KOPT-K1 (cell line): ENCODE results near the gene POLA2.
"Not testable (repeated sequence)": the region's sequence is repeated elsewhere in the genome, so short reads cannot be mapped to it uniquely, and the experiment has no call there.

Experiments
- H3K27ac ChIP-seq: fragments of 200-600 bp; sonication (generic); 2 replicates; pipeline ENCODE4 v1.5.1; 2016; ENCODE audit warnings: antibody characterized with exemption, mild to moderate bottlenecking, low read depth, low read length; ENCODE audit not compliant: poor library complexity, severe bottlenecking
- H3K36me3 ChIP-seq: fragments of 200-600 bp; sonication (generic); 2 replicates; pipeline ENCODE4 v1.5.1; 2017; ENCODE audit warnings: antibody characterized with exemption, mild to moderate bottlenecking, low read length, moderate library complexity; ENCODE audit not compliant: insufficient read depth
- H3K9me3 ChIP-seq: fragments of 200-600 bp; sonication (generic); 2 replicates; pipeline ENCODE4 v1.5.1; 2017; ENCODE audit warnings: antibody characterized with exemption, low read length, mild to moderate bottlenecking; ENCODE audit not compliant: insufficient read depth, poor library complexity, severe bottlenecking

POLA2 gene

DNA sequence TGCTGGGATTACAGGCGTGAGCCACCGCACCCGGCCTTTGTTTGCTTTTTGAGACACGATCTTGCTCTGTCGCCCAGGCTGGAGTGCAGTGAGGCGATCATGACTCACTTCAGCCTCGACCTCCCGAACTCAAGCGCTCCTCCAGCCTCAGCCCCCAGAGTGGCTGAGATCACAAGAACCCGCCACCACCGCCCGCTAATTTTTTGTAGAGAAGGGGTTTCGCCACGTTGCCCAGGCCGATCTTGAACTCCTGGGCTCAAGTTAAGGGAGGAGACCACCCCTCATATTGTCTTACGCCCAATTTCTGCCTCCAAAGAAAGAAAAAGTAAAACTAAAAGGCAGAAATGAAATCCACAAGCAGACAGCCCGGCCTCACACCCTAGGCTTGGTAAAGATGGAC, 1.5 kb upstream of the POLA2 start:
- Histone ChIP-seq H3K36me3 (peaks cover 12% of the 10 kb centered on the region), H3K9me3 (no peaks in the 10 kb centered on the region), H3K27ac (no peak overlapping the region)

DNA sequence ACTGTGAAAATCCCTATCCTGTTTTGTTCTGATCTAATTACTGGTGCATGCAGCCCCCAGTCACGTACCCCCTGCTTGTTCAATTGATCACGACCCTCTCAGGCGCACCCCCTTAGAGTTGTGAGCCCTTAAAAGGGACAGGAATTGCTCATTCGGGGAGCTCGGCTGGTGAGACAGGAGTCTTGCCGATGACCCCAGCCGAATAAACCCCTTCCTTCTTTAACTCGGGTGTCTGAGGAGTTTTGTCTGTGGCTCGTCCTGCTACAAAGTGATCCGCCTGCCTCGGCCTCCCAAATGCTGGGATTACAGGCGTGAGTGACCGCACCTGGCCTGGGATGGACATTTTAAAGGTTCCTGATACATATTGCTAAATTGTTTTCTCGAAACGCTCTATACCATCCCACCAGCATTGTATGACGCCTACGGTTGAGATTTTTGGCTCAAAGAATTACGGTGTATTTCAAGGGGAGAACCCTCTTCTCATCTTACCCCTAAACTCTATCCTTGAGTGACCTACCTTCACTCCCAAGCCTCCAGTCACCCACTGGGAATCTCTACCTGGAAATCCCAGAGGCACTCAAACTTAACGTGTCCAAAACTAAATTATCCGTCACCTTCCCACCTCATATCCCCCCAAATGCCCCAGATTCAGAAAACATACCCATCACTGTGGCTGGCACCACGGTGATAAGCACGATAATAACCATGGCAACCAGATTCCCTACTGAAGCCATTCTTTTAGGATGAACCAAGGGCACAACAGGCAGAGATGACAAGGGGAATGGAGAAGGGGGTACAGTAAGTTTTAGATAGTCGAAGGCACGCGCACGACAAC, 789 bp upstream of the POLA2 start:
- H3K27ac ChIP-seq: peak overlapping the region; percentile 89
- H3K9me3 ChIP-seq: no peaks in the 10 kb centered on the region
- H3K36me3 ChIP-seq: peaks cover 19% of the 10 kb centered on the region

DNA sequence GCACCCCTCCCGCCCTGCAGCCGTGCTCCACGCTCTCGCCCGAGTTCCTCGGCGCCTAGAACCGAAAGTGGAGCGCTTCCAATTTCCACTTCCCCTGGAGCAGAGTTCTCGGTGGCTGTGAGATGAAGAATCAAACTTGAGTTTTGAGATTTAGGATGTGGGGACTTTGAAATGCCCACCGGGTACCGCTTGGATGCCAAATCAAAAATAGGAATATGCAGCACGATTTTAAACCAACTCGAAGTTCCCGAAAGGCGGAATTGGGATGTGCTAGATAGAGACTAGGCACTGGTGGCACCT, 569 bp downstream of the POLA2 start:
- Histone ChIP-seq H3K36me3 (peaks cover 33% of the 10 kb centered on the region), H3K27ac (peak overlapping the region; percentile 89), H3K9me3 (no peaks in the 10 kb centered on the region)

DNA sequence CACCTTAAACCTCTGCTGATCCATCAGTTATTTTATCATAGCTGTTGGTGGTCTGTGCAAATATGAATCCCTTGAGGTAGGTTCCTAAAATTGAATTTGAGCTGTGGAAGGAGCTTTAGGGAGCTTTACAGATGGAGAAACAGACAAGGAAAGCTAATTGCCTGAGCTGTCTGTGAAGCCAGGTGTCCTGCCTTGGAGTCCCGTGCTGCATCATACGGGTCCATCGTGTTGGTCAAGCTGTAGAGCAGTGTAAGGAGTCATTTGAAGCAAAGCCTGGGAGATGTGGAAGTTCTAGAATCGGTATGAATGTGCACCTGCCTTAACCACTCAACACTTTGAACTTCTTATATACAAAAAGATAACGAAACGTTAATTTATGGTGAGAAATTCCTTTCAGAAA, 1.0 kb downstream of the POLA2 start:
- peak overlapping the region; percentile 89 for H3K27ac ChIP-seq
- H3K9me3 ChIP-seq: no peaks in the 10 kb centered on the region
- H3K36me3 ChIP-seq: peaks cover 37% of the 10 kb centered on the region

DNA sequence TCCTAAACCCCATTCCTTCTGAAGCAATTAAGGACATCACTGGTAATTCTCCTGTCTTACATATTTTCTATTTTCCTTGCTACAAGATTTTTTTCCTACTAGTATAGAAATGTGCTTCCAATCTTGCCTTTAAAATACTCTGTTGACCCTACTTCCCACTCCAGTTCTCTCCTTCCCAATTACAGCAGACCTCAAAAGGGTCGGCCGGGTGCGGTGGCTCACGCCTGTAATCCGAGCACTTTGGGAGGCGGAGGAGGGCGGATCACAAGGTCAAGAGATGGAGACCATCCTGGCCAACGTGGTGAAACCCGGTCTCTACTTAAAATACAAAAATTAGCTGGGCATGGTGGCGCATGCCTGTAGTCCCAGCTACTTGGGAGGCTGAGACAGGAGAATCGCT, 3.0 kb downstream of the POLA2 start:
- peaks cover 57% of the 10 kb centered on the region for H3K36me3 ChIP-seq
- H3K9me3 ChIP-seq, H3K27ac ChIP-seq: not testable (repeated sequence)

DNA sequence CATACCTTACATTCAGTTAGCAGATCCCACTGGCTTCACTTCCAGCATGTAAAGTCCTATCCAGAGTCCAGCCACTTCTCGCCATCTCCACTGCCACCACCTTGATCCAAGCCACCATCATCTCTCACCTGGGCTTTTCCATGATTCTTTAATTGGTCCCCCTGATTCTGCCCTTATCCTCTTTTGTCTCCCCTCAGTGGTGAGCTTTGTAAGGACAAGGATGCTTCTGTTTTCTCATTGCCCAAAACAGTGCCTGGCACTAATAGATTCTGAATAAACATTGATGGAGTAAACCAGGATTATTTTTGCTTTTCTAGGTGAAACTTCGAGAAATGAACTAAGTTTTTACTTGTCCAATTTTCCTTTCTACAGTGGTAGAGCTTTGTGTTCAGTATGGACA, 4.4 kb downstream of the POLA2 start:
- H3K9me3 ChIP-seq: no peaks in the 10 kb centered on the region
- no peak overlapping the region for H3K27ac ChIP-seq
- peaks cover 71% of the 10 kb centered on the region for H3K36me3 ChIP-seq

DNA sequence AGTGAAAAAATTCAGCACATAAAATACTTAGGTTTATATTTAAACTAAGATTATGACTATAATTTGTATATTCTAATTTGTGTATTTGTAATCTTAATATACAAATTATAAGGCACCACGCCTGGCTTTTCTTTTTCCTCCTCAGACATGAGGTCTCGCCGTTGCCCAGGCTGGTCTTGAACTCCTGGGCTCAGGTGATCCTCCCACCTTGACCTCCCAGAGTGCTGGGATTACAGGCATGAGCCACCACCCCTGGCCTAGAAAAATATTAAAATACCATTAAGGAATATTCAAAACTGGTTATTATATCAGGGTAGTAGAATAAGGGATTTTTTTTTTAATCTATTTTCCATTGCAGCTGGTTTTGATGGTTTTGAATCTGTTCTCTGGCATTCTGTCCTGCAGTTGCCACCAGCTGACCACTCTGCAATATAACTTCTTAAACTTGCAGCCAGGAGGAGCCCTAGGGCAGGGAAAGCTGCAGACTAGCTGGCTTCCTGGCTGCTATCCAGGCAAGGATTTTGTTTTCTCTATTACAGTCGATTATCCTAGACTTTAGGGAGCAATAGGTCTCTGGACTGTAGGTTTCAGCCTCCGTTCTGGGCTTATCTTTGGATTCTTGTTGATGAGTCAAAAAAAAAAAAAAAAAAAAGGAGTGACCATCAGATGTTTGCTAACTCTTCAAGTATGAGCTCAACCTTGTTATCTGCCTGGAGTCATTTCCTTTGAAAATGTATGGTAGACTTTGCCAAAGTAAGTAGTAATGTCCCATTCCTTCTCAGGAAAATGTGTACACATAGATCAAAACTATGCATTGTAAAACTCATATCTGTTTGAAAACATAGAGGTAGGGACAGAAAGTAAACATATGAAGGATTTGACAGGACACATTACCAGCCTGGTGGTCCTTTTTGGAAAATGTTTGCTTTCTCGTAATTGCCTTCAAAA, 13.2 kb downstream of the POLA2 start:
- H3K9me3 ChIP-seq: no peaks in the 10 kb centered on the region
- H3K27ac ChIP-seq: no peak overlapping the region
- peaks cover 94% of the 10 kb centered on the region for H3K36me3 ChIP-seq

DNA sequence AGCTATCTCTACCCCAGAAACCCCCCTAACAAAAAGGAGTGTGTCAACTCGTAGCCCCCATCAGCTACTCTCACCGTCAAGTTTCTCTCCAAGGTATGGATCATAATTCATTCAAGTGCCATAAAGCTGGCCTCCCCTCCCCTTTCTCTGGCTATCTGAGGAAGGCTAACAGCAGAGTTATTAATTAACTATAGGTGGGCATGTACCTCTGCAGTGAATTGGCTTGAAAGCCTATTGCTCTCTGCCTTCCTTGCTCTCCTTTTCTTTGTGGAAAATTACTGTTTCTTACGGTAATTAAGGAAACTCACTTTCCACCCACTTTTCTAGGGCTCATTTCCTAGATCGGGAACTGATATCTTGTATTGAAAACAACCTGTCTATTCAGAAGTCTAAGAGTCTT, 14.1 kb downstream of the POLA2 start:
- Histone ChIP-seq H3K27ac (no peak overlapping the region), H3K36me3 (peaks cover 94% of the 10 kb centered on the region), H3K9me3 (no peaks in the 10 kb centered on the region)

DNA sequence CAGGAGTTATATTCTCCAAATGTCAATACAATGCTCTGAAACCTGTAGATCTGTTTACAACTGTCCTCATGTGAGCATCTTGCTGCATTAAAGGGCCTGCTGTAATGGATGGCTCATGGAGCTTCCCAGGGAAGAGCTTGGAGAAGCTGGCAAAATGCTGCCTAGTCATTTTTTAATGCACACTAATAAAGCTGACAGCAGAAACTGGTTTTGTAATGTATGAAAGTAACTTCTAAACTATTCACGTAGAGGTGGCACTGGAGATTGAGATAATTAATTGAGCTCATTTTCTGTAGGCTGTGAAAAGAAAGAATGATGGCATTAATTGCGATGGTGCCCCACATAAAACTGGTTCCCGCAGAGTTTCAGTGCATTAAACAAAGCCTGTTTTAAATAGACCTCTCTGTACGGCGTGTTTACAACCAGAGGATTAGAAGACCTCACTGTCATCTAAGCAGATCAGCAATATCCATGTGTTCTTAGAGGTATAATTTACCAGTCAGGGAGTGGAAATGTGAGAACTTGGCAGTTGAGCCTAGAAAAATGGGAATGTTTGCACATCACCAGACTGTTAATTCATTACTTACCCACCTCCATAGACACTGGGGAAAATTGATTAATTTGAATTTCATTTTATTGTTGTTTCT, 16.0 kb downstream of the POLA2 start:
- H3K36me3 ChIP-seq: peaks cover 95% of the 10 kb centered on the region
- no peak overlapping the region for H3K27ac ChIP-seq

DNA sequence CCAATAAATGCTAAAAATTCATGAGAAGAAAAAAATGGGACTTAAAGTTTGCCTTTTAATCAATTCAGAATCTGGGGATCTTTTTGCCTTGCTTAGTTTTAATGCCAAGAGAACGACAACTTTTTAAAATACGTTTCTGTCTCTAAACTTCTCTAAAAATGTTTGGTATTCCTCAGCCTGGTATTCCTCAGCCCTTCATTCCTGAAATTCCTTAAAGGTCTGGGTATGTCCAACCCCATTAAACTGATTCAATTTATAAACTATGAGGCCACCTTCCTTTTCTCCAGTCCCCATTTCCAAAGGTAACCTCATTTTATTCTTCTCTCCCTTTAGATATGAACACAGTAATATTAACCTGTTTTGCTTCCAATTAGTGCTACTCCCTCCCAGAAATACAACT, 16.6 kb downstream of the POLA2 start:
- H3K36me3 ChIP-seq: peaks cover 96% of the 10 kb centered on the region
- no peaks in the 10 kb centered on the region for H3K9me3 ChIP-seq

More for the DNA sequence above, 16.0 kb downstream of the POLA2 start:
- H3K9me3 ChIP-seq: no peaks in the 10 kb centered on the region

DNA sequence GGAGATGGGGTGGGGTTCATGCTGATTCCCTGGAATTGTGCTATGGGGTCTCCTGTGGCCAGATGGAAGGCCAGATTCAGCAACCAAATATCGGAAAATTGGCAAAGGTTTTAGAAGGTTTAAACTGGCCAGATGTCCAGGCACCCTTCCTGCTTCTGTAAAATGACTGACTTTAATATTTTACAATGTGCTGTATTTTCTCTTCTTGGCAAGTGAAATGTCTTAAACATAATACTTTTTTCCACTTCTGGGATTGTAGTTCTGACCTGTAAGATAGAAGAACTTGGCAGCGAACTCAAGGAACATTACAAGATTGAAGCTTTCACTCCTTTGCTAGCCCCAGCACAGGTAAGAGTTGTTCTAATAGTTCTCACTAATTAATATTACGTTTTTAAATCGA, 17.5 kb downstream of the POLA2 start:
- peaks cover 98% of the 10 kb centered on the region for H3K36me3 ChIP-seq
- H3K9me3 ChIP-seq: no peaks in the 10 kb centered on the region

More for the DNA sequence above, 16.6 kb downstream of the POLA2 start:
- H3K27ac ChIP-seq: no peak overlapping the region

DNA sequence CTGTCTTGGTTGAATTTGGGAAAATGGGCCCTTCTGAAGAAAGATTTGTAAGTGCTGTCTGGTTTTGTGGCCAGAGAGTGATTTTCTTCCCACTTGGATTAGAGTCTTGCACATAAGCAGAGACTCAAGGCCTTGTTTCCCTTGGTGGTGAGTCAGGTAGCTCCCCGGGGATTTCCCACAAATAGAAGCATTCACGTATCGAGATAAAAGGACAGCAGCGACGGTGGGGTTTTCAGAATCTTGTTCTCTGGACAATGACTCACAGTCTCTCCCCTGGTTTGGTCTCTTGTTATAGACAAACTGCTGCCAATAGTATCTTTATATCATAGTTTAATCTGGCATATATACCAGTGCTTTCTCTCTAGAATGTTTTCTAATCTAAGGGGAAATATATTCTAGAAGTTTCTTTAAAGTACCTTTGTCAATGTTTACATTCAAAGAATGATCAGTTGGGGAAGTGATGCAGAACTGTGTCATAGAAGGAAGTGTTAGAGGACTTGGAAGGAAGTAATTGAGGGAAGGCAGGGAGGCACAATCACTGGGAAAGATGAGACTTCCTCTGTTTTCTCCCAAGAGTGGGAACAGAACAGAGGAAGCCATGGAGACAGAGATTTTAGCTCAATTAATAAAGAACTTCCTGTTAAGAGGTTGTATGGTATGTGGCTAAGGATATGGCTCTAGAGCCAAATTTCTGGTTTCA, 18.1 kb downstream of the POLA2 start:
- Histone ChIP-seq H3K27ac (no peak overlapping the region), H3K9me3 (no peaks in the 10 kb centered on the region), H3K36me3 (peaks cover 100% of the 10 kb centered on the region)

More for the DNA sequence above, 17.5 kb downstream of the POLA2 start:
- H3K27ac ChIP-seq: no peak overlapping the region

DNA sequence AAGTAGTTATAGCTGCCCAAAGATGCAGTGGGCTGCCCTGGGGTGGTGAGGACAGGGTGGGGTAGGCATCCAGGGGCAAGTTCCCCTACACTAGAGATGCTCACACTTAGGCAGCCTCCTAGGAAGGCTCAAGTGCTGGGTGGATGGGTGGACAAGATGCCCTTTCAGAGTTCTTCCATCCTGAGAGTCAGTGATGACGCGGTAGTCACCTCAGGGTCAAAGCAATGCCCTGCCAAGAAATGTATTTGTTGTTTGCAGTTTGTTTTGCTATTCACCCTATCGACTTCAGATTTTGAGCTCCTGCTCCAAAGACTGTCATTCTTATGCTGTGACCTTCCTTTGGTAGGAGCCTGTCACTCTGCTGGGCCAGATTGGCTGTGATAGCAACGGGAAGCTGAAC, 18.9 kb downstream of the POLA2 start:
- peaks cover 100% of the 10 kb centered on the region for H3K36me3 ChIP-seq
- H3K9me3 ChIP-seq: no peaks in the 10 kb centered on the region
- no peak overlapping the region for H3K27ac ChIP-seq

DNA sequence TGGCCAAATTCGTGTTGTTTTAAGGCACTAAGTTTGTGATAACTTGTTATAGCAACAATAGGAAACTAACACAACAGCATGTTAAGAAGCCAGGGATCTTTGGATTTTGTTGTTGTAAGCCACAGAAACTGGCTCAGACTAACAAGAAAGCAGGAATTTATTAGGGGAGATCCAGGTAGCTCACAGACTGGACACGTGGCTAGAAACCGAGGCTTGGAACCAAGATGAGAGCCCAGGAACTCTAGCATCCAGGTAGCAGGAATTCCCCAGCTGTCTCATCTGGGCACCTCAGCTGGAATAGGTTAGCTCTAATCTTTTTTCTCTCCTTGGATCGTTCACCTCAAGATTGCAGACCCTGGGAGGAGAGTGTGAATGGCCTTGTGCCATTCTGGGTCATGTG, 24.9 kb downstream of the POLA2 start:
- Histone ChIP-seq H3K9me3 (no peaks in the 10 kb centered on the region), H3K27ac (no peak overlapping the region), H3K36me3 (peaks cover 100% of the 10 kb centered on the region)

DNA sequence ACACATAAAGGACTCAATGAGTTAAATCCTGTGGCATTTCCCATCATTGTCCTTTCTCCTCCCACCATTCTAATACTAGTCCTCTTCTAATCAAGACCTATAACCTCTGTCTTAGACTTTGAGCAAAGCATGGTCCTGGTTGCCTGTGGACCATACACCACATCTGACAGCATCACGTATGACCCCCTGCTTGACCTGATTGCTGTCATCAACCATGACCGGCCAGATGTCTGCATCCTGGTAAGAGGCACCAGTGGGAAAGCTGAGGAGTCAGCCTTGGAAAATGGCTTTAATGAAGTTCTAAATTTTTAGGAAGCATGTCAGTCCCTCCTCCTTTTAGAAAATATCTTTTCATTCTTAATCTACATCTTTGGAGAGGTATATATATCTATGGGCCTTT, 25.8 kb downstream of the POLA2 start:
- no peaks in the 10 kb centered on the region for H3K9me3 ChIP-seq
- H3K27ac ChIP-seq: no peak overlapping the region
- peaks cover 100% of the 10 kb centered on the region for H3K36me3 ChIP-seq
